Measurements from ENCODE around the gene HELZ2. TPM values are rescaled to one million over a fixed set of nuclear protein-coding genes. Genes with fewer than 3 reads are reported as not detected.
"Not testable (repeated sequence)": the region's sequence is repeated elsewhere in the genome, so short reads cannot be mapped to it uniquely, and the experiment has no call there.

HELZ2 gene
- total RNA-seq, 1 experiment from 2014 or later: 27.5 TPM

GRCh38 chr20:63572071-63572787 lies 1.8 kb downstream of the HELZ2 start:
- ChIA-PET CTCF (interaction anchor here (0.6 to 4.2 kb wide), 5 partner anchors 17 to 34 kb away, joined by 3 to 52 read pairs (median 4); partner anchors contain the start of gene PTK6), POLR2A (no interaction called here)
- Mint-ChIP-seq H3K4me3 (no peak overlapping the region), H3K36me3 (no peaks in the 10 kb centered on the region), H3K4me1 (no peaks in the 10 kb centered on the region), H3K27me3 (ENCODE audit: low read depth) (no peaks in the 10 kb centered on the region), H3K27ac (no peak overlapping the region), H3K9me3 (no peaks in the 10 kb centered on the region)
- TF ChIP-seq ZNF317 (CRISPR knock-in tag; IDR thresholded peaks at IDR 0.05; ENCODE audit: borderline replicate concordance, low read depth) (no peak), EMX1 (CRISPR knock-in tag; IDR thresholded peaks at IDR 0.05) (no peak), HMGA2 (CRISPR knock-in tag; IDR thresholded peaks at IDR 0.05) (no peak), CBFB (CRISPR knock-in tag; IDR thresholded peaks at IDR 0.05; ENCODE audit: low read depth) (no peak), FOXP4 (CRISPR knock-in tag; IDR thresholded peaks at IDR 0.05) (no peak), PREB (CRISPR knock-in tag; IDR thresholded peaks at IDR 0.05; ENCODE audit: borderline replicate concordance) (no peak), GTF2I (CRISPR knock-in tag; conservative IDR thresholded peaks at IDR 0.05) (no peak), ZNF425 (CRISPR knock-in tag; conservative IDR thresholded peaks at IDR 0.05) (no peak), NR1H2 (CRISPR knock-in tag; IDR thresholded peaks at IDR 0.05) (no peak), ZNF138 (CRISPR knock-in tag; conservative IDR thresholded peaks at IDR 0.05) (no peak), CREB1 (CRISPR knock-in tag; IDR thresholded peaks at IDR 0.05) (no peak), ZMAT4 (CRISPR knock-in tag; IDR thresholded peaks at IDR 0.05) (no peak), GRHL2 (CRISPR knock-in tag; IDR thresholded peaks at IDR 0.05; ENCODE audit: insufficient replicate concordance, severe bottlenecking) (no peak), MYBL2 (CRISPR knock-in tag; IDR thresholded peaks at IDR 0.05) (no peak), RORB (CRISPR knock-in tag; IDR thresholded peaks at IDR 0.05) (no peak), ZNF263 (CRISPR knock-in tag; IDR thresholded peaks at IDR 0.05; ENCODE audit: low read depth) (no peak)
- DNase-seq (ENCODE audit: low spot score) (no peak), ATAC-seq (no peak)

- ATAC-seq; H3K4me1 Mint-ChIP-seq; H3K4me3 Mint-ChIP-seq; H3K27me3 Mint-ChIP-seq (ENCODE audit: low read depth); H3K36me3 Mint-ChIP-seq; H3K27ac Mint-ChIP-seq; DNase-seq (ENCODE audit: low spot score); H3K9me3 Mint-ChIP-seq: not testable (repeated sequence)
- POLR2A ChIA-PET: interaction anchor here (0.7 kb wide), 1 partner anchor 112 kb away, joined by 3 read pairs; no protein-coding TSS in a partner anchor
- CTCF ChIA-PET: interaction anchor here (0.7 to 1.2 kb wide), 2 partner anchors 16 to 204 kb away, joined by 3 read pairs; no protein-coding TSS in a partner anchor
Measured at GRCh38 chr20:63571087-63571478, 3.0 kb downstream of the HELZ2 start.
